Fibroblast of peridontal ligament (primary cell): ENCODE measurements around the gene MINDY1.

Source experiments
- DNase-seq: peaks from one replicate; pipeline ENCODE4 v3.0.0-alpha.2; 2010; ENCODE audit errors: extremely low read depth

Gene MINDY1, protein sequence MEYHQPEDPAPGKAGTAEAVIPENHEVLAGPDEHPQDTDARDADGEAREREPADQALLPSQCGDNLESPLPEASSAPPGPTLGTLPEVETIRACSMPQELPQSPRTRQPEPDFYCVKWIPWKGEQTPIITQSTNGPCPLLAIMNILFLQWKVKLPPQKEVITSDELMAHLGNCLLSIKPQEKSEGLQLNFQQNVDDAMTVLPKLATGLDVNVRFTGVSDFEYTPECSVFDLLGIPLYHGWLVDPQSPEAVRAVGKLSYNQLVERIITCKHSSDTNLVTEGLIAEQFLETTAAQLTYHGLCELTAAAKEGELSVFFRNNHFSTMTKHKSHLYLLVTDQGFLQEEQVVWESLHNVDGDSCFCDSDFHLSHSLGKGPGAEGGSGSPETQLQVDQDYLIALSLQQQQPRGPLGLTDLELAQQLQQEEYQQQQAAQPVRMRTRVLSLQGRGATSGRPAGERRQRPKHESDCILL

GRCh38 chr1:151006327-151007052, at the start of gene MINDY1:
TSS of gene MINDY1 (minus strand) at chr1:151006902. CDS start at chr1:151002617, 4,285 bp downstream.
- DNase-seq, result peak; percentile 87

GRCh38 chr1:151056149-151056548, 49.4 kb upstream of the MINDY1 start:
- no peak for DNase-seq

- no peak for DNase-seq
Observed at GRCh38 chr1:151055581-151055980, 48.9 kb upstream of the MINDY1 start.

DNA sequence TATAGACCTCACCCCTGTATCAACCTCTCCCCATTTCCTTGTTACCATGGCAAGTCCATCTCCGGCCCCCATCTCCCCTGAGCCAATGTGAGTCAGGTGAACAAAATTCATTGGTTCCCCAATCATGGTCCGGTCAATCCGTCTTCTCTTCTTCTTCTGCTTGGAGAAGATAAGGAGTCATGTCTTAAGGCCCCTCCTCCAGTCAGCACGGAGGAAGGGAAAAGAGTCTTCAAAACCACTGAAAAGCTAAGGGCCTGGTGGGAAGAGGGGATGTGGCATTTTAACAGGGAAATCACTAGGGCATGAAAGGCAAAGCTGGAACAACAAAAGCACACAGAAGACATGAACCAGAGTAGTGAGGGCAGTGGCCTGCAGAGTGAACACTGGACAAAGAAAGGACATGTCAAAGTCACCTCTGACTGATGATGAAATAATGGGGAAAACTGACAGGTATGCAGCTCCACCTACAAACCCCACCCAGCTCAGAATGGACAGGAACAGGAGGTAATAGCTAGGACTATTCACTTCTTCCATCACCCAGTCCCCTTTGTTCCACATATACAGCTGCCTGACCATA, 48.4 kb upstream of the MINDY1 start:
- no peak for DNase-seq

DNA sequence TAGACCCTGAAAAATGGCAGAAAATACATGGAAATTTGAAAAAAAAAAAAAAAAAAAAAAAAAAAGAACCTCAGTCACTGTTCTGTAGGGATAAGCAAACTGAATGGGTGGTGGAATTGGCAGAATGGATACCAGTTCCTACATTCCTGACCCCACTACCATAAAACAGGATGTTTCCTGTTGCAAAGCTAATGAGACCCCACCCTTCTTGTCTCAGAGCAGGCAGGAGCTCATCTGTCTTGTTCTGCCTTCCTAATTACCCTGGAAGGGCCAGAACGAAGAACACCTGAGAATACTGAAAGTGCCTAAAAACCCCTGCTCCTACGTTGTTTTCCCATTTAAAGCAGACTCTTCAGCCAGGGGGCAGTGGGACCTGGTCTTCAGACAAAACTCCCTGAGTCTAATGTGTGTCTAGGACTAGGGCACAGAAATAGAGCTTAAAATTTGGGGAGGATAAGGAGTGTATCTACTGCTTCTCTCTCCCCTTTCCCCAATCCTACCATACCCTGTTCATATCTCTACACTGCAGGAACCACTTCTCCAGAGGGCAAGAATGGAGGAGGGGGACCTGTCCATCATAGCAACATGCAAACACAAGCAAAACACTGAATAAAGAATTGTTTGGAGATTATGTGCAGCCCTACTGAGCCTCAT, 44.8 kb upstream of the MINDY1 start:
- no peak for DNase-seq

- no peak for DNase-seq
Observed at GRCh38 chr1:151050051-151050688, 43.5 kb upstream of the MINDY1 start.

DNA sequence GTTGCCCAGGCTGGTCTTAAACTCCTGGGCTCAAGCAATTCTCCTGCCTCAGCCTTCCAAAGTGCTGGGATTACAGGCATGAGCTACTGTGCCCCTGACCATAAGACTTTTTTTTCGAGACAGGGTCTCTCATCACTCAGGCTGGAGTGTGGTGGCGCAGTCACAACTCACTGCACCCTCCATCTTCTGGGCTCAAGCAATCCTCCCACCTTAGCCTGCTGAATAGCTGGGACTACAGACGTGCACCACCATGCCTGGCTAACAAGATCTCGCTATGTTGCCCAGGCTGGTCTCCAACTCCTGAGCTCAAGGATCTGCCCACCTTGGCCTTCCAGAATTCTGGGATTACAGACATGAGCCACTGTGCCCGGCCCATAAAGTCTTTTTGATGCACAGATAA, 42.8 kb upstream of the MINDY1 start:
- DNase-seq, result no peak

- DNase-seq, result no peak
Observed at GRCh38 chr1:151048645-151049032, 41.9 kb upstream of the MINDY1 start.

DNA sequence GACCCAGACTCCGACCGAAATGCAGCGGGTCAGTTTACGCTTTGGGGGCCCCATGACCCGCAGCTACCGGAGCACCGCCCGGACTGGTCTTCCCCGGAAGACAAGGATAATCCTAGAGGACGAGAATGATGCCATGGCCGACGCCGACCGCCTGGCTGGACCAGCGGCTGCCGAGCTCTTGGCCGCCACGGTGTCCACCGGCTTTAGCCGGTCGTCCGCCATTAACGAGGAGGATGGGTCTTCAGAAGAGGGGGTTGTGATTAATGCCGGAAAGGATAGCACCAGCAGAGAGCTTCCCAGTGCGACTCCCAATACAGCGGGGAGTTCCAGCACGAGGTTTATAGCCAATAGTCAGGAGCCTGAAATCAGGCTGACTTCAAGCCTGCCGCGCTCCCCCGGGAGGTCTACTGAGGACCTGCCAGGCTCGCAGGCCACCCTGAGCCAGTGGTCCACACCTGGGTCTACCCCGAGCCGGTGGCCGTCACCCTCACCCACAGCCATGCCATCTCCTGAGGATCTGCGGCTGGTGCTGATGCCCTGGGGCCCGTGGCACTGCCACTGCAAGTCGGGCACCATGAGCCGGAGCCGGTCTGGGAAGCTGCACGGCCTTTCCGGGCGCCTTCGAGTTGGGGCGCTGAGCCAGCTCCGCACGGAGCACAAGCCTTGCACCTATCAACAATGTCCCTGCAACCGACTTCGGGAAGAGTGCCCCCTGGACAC, 41.4 kb upstream of the MINDY1 start:
- DNase-seq, result peak; percentile 47

- DNase-seq, result peak; percentile 62
Observed at GRCh38 chr1:151047591-151047924, 40.9 kb upstream of the MINDY1 start, which contains the start of gene C1orf56. TSS of gene C1orf56 (plus strand) at chr1:151047751. CDS start at chr1:151047848, 97 bp downstream.

- no peak for DNase-seq
Observed at GRCh38 chr1:151043163-151043562, 36.5 kb upstream of the MINDY1 start.

DNA sequence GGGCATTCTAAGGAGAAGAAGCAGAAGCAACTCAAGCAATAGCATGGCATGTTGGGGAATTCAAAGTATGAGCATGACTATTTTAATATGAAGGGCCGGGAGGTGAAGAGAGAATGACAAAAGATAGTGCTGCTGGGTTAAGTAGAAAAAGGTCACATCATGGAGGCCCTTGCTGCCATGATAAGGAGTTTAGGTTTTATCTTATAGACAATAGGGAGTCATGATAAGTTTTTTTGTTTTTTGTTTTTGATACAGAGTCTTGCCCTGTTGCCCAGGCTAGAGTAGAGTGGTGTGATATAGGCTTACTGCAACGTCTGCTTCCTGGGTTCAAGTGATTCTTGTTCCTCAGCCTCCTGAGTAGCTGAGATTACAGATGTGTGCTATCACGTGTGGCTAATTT, 32.8 kb upstream of the MINDY1 start:
- no peak for DNase-seq

DNA sequence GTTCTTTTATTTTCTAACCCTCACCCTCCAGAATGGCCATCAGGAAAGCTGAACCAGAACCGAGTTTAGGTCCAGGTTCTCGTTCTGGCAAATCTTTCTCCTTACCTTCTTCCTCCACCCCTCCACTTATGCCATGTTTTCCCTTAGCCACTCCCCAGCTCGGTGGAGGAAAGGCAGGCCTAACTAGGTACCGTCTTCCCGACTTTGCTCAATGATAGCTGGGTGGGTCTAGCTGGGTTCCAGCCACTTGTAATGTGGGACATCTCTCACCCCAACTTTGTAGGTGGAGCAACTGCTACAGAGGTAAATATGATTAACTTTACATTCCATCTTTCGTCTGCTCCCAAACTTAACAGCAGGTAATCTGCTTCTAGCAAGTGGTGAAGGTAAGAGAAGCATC, 30.3 kb upstream of the MINDY1 start:
- no peak for DNase-seq

GRCh38 chr1:151036356-151036755, 29.7 kb upstream of the MINDY1 start, which contains the start of gene BNIPL:
TSS of gene BNIPL (plus strand) at chr1:151036586. CDS start at chr1:151036726, 140 bp downstream.
- no peak for DNase-seq

- no peak for DNase-seq
Observed at GRCh38 chr1:151035167-151035566, 28.5 kb upstream of the MINDY1 start.

GRCh38 chr1:151032164-151032563, 25.5 kb upstream of the MINDY1 start:
- no peak for DNase-seq

GRCh38 chr1:151026460-151026859, 19.8 kb upstream of the MINDY1 start:
- DNase-seq, result no peak

- DNase-seq, result peak; percentile 68
Observed at GRCh38 chr1:151024540-151025146, 17.9 kb upstream of the MINDY1 start.

- peak; percentile 29 for DNase-seq
Observed at GRCh38 chr1:151013518-151013917, 6.8 kb upstream of the MINDY1 start.

- no peak for DNase-seq
Observed at GRCh38 chr1:151012684-151013471, 6.2 kb upstream of the MINDY1 start.
